Measurements from ENCODE around the gene RIPK4.
"Not testable (repeated sequence)": the region's sequence is repeated elsewhere in the genome, so short reads cannot be mapped to it uniquely, and the experiment has no call there.

DNA sequence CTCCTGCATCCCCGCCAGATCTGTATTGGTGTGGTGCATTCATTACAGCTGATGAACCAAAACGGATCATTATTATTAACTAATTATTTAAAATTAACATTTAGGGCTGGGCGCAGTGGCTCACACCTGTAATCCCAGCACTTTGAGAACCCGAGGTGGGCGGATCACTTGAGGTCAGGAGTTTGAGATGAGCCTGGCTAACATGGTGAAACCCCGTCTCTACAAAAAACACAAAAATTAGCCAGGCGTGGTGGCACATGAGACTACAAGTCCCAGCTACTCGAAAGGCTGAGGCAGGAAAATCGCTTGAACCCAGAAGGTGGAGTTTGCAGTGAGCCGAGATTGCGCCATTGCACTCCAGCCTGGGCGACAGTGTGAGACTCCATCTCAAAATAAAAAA, 18.4 kb upstream of the RIPK4 start:
- TF ChIP-seq, protein P1, sequence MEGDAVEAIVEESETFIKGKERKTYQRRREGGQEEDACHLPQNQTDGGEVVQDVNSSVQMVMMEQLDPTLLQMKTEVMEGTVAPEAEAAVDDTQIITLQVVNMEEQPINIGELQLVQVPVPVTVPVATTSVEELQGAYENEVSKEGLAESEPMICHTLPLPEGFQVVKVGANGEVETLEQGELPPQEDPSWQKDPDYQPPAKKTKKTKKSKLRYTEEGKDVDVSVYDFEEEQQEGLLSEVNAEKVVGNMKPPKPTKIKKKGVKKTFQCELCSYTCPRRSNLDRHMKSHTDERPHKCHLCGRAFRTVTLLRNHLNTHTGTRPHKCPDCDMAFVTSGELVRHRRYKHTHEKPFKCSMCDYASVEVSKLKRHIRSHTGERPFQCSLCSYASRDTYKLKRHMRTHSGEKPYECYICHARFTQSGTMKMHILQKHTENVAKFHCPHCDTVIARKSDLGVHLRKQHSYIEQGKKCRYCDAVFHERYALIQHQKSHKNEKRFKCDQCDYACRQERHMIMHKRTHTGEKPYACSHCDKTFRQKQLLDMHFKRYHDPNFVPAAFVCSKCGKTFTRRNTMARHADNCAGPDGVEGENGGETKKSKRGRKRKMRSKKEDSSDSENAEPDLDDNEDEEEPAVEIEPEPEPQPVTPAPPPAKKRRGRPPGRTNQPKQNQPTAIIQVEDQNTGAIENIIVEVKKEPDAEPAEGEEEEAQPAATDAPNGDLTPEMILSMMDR (IDR thresholded peaks at IDR 0.05): not testable (repeated sequence)
- TF ChIP-seq POLR2AphosphoS5 (IDR thresholded peaks at IDR 0.05; ENCODE audit: insufficient read depth in 1 of 2, low read depth in 1 of 2); POLR2A (IDR thresholded peaks at IDR 0.05): not testable (repeated sequence)
